Activated T-cell treated with anti-CD3 and anti-CD28 coated beads, Interleukin-2, amount 50 U/mL, for 24 hours (primary cell): ENCODE results near the gene PLXNC1.

Experiments
- DNase-seq: peaks from one replicate; pipeline ENCODE4 v3.0.0-alpha.2; 2020
- H3K27ac Mint-ChIP-seq: 2 replicates; pipeline ENCODE4 v1.8.0; 2020; ENCODE audit warnings: mild to moderate bottlenecking, mixed read lengths
- H3K27me3 Mint-ChIP-seq: 2 replicates; pipeline ENCODE4 v1.8.0; 2020; ENCODE audit warnings: mixed read lengths
- H3K36me3 Mint-ChIP-seq: 2 replicates; pipeline ENCODE4 v1.8.0; 2020; ENCODE audit warnings: low read depth, mixed read lengths
- H3K4me1 Mint-ChIP-seq: 2 replicates; pipeline ENCODE4 v1.8.0; 2020; ENCODE audit warnings: low read depth, mixed read lengths
- H3K4me3 Mint-ChIP-seq: 2 replicates; pipeline ENCODE4 v1.8.0; 2020; ENCODE audit warnings: mild to moderate bottlenecking, moderate library complexity, mixed read lengths
- H3K9me3 Mint-ChIP-seq: 2 replicates; pipeline ENCODE4 v1.8.0; 2020; ENCODE audit warnings: mixed read lengths

PLXNC1 gene

GRCh38 chr12:94320109-94320508 is 171.7 kb downstream of the PLXNC1 start:
- H3K4me1 Mint-ChIP-seq, result peaks cover 3% of the 10 kb centered on the region
- H3K27ac Mint-ChIP-seq, result peak overlapping the region; percentile 42
- H3K4me3 Mint-ChIP-seq, result no peak overlapping the region
- DNase-seq, result no peak
- peaks cover 83% of the 10 kb centered on the region for H3K36me3 Mint-ChIP-seq
- H3K9me3 Mint-ChIP-seq, result peaks cover 57% of the 10 kb centered on the region
- H3K27me3 Mint-ChIP-seq, result no peaks in the 10 kb centered on the region

DNA sequence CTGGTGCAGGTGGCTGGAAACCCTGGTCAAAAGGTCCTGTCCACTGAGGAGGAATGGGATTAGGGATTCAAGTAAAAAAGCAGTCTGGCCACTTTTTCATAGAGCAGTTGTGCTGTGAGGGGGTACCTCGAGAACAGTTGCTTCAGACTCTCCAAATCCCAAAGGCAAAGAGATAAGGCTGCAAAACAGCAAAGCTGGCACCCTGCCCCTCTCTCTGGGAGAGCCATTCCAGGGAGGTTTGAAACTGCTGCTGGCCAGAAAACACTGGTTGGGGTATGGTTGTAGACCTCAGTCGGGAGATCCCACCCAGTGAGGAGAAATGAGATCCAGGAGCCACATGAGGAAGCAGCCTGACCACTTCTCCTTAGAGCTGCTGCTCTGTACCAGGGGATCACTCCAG is 174.0 kb downstream of the PLXNC1 start:
- DNase-seq, result no peak
- Mint-ChIP-seq H3K27ac (no peak overlapping the region), H3K36me3 (peaks cover 98% of the 10 kb centered on the region), H3K4me3 (no peak overlapping the region), H3K9me3 (peaks cover 48% of the 10 kb centered on the region), H3K27me3 (no peaks in the 10 kb centered on the region), H3K4me1 (peaks cover 16% of the 10 kb centered on the region)

DNA sequence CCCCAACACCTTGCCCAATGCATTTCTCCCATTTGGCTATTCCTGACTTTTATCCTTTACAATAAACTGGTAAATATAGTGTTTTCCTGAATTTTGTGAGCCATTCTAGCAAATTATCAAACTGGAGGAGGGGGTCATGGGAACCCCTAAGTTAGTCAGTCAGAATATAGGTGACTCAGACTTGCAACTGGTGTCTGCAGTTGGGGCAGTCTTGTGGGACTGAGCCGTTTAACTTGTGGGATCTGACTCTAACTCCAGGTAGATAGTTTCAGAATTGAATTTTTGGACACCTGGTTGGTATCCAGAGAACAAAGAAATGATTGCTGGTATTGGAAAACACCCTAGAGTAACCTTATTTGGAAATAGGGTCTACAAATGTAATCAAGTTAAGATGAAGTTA is 177.9 kb downstream of the PLXNC1 start:
- Mint-ChIP-seq H3K9me3 (peaks cover 13% of the 10 kb centered on the region), H3K27me3 (no peaks in the 10 kb centered on the region), H3K27ac (peak overlapping the region; percentile 71), H3K4me3 (no peak overlapping the region), H3K36me3 (peaks cover 96% of the 10 kb centered on the region), H3K4me1 (peaks cover 26% of the 10 kb centered on the region)
- no peak for DNase-seq

- H3K27me3 Mint-ChIP-seq, result no peaks in the 10 kb centered on the region
- peaks cover 26% of the 10 kb centered on the region for H3K4me1 Mint-ChIP-seq
- no peak for DNase-seq
- peaks cover 8% of the 10 kb centered on the region for H3K9me3 Mint-ChIP-seq
- H3K36me3 Mint-ChIP-seq, result peaks cover 96% of the 10 kb centered on the region
- no peak overlapping the region for H3K4me3 Mint-ChIP-seq
- H3K27ac Mint-ChIP-seq, result peak overlapping the region; percentile 71
These were observed 178.3 kb downstream of the PLXNC1 start for GRCh38 chr12:94326727-94327126.

DNA sequence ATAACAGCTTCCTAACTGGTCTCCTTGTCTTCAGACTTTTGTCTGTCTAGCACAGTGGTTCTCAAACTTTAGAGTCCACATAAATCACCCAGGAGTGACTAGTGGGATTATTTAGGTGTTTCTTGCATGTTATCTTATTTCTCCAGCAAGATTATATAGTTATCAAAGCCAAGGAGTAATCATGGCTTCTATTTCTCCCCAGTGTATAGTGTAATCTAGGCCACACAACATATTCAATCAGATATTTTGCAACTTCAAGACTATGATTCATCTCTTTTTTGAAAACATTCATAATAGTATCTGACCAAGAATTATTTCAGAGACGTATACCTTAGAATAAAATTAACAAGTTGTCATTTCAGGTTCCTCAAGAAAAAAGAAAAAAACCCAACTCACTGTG is 179.4 kb downstream of the PLXNC1 start:
- DNase-seq, result no peak
- Mint-ChIP-seq H3K27me3 (no peaks in the 10 kb centered on the region), H3K27ac (peak overlapping the region; percentile 56), H3K9me3 (peaks cover 8% of the 10 kb centered on the region), H3K36me3 (peaks cover 91% of the 10 kb centered on the region), H3K4me3 (no peak overlapping the region), H3K4me1 (peaks cover 26% of the 10 kb centered on the region)

GRCh38 chr12:94329366-94329765 is 181.0 kb downstream of the PLXNC1 start:
- H3K27ac Mint-ChIP-seq, result no peak overlapping the region
- no peaks in the 10 kb centered on the region for H3K27me3 Mint-ChIP-seq
- peaks cover 88% of the 10 kb centered on the region for H3K36me3 Mint-ChIP-seq
- H3K4me3 Mint-ChIP-seq, result no peak overlapping the region
- no peak for DNase-seq
- peaks cover 26% of the 10 kb centered on the region for H3K4me1 Mint-ChIP-seq
- H3K9me3 Mint-ChIP-seq, result peaks cover 3% of the 10 kb centered on the region

- no peak overlapping the region for H3K27ac Mint-ChIP-seq
- H3K9me3 Mint-ChIP-seq, result no peaks in the 10 kb centered on the region
These were observed 185.0 kb downstream of the PLXNC1 start for GRCh38 chr12:94333396-94333795.

DNA sequence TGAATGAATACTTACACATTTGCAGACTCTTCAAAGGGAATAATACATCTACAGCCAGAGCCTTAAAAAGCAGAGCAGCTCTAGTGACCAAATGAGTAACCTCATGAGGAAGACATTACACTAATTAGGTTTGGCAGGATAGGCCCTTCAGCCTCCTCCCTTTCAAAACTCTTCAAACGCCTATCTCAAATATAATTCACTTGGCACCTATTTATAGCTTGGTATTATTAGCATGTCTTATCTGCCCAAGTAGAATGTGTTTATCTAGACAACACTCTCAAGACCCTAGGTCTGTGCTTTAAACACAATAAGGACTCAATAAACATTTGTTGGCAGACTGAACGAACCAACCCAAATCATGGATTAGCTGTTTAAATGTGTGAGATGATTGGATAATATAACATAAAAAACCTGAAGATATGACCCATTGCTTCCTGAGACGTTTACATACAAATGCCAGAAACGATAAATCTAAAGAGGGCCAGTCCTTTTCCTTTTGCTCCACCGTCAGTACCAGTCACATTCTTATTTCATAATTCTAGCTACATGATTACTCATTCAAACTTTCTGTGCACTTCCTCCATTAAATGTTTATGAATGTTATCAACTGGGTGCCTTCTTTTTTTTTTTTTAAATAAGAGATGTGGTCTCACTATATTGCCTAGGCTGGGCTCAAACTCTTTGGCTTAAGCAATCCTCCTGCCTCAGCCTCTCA is 188.0 kb downstream of the PLXNC1 start:
- H3K36me3 Mint-ChIP-seq, result peaks cover 54% of the 10 kb centered on the region
- H3K4me3 Mint-ChIP-seq, result no peak overlapping the region
- no peaks in the 10 kb centered on the region for H3K9me3 Mint-ChIP-seq
- H3K27me3 Mint-ChIP-seq, result no peaks in the 10 kb centered on the region
- H3K27ac Mint-ChIP-seq, result no peak overlapping the region
- DNase-seq, result no peak
- no peaks in the 10 kb centered on the region for H3K4me1 Mint-ChIP-seq

More at GRCh38 chr12:94333396-94333795, 185.0 kb downstream of the PLXNC1 start:
- DNase-seq, result no peak
- Mint-ChIP-seq H3K36me3 (peaks cover 65% of the 10 kb centered on the region), H3K4me1 (peaks cover 3% of the 10 kb centered on the region), H3K27me3 (no peaks in the 10 kb centered on the region), H3K4me3 (no peak overlapping the region)

DNA sequence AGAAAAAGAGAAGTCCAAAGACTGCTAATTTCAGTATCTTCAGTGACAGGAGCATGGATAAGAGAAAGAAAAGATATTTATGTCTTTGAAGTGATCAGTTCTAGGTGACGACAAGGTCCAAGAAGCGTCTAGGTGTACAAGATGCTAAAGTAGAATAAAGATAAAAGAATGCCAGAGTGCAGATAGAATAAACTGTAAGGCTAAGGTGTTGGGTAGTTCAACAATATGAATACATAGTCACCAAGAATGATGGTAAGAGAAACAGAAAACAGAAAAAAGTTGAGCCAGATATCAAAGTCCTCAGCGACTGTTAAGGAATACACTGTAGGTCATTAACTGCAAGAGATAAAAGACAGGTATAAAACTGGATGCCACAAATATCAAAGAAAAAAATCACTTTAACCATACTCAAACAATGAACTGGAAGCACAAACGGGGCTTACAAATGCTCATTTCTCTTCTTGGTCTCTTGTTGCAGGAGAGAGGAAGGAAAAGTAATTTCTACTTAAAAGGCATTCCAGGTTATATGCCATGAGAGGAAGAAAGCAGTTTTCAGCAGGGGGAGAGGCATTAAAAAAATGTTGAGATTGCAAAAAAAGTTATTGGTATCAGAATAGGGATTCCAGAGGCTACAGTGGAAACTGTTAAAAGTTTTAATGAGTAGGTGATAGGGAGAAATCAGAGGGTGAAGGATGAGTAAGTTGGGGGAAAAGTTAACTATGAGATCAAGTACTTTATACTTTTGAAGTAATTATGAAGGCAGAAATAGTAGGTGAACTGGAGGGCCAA is 189.8 kb downstream of the PLXNC1 start:
- H3K27ac Mint-ChIP-seq, result no peak overlapping the region
- no peaks in the 10 kb centered on the region for H3K27me3 Mint-ChIP-seq
- peaks cover 55% of the 10 kb centered on the region for H3K36me3 Mint-ChIP-seq
- no peak overlapping the region for H3K4me3 Mint-ChIP-seq
- no peak for DNase-seq
- H3K9me3 Mint-ChIP-seq, result no peaks in the 10 kb centered on the region
- H3K4me1 Mint-ChIP-seq, result no peaks in the 10 kb centered on the region

GRCh38 chr12:94340573-94340972 is 192.2 kb downstream of the PLXNC1 start:
- DNase-seq, result no peak
- H3K27ac Mint-ChIP-seq, result no peak overlapping the region
- H3K9me3 Mint-ChIP-seq, result no peaks in the 10 kb centered on the region
- H3K36me3 Mint-ChIP-seq, result peaks cover 55% of the 10 kb centered on the region
- H3K4me3 Mint-ChIP-seq, result no peak overlapping the region
- no peaks in the 10 kb centered on the region for H3K4me1 Mint-ChIP-seq
- no peaks in the 10 kb centered on the region for H3K27me3 Mint-ChIP-seq

- H3K27ac Mint-ChIP-seq, result no peak overlapping the region
- peaks cover 63% of the 10 kb centered on the region for H3K9me3 Mint-ChIP-seq
- DNase-seq, result no peak
- H3K4me1 Mint-ChIP-seq, result no peaks in the 10 kb centered on the region
- peaks cover 97% of the 10 kb centered on the region for H3K36me3 Mint-ChIP-seq
- H3K4me3 Mint-ChIP-seq, result no peak overlapping the region
- no peaks in the 10 kb centered on the region for H3K27me3 Mint-ChIP-seq
These were observed 204.8 kb downstream of the PLXNC1 start for GRCh38 chr12:94353130-94353529.
